LNCaP clone FGC (cell line): Measurements from ENCODE around the gene DIAPH2.
A peak's percentile ranks its signal among the peaks of the same experiment; 100 is the strongest.

Experiments used
- DNase-seq: peaks from one replicate; pipeline ENCODE4 v3.0.0-alpha.2; 2011; ENCODE audit warnings: low read depth
- H3K4me3 ChIP-seq: 2 replicates; pipeline ENCODE4 v1.5.1; 2011; ENCODE audit warnings: mild to moderate bottlenecking, low read depth, low read length, control low read depth
- TF ChIP-seq, protein P1 (sequence below): IDR thresholded peaks from 2 replicates; pipeline ENCODE4 v1.5.1; 2012; ENCODE audit warnings: mild to moderate bottlenecking; ENCODE audit not compliant: control insufficient read depth, insufficient read depth; ENCODE audit errors: extremely low read depth

Gene DIAPH2

DNA sequence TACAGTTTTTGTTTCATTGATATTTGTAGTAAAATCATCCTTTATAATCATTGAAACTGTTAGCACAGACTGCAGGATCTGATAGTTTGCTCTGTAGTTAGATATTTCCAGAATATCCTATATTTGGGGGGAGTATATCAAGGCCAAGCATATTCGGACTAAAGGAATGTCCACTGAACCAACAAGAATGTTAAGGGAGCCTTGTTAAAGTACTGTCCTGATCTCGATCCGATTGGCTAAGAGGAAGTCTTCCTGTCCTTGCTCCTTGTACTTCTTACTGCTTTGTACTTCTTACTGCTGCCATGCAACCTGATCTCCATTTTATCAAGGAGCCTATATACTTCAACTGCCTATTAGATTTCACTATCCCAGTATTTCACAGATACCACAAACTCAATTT lies 648.3 kb downstream of the DIAPH2 start:
- H3K4me3 ChIP-seq = no peak overlapping the region
- TF ChIP-seq, protein P1, sequence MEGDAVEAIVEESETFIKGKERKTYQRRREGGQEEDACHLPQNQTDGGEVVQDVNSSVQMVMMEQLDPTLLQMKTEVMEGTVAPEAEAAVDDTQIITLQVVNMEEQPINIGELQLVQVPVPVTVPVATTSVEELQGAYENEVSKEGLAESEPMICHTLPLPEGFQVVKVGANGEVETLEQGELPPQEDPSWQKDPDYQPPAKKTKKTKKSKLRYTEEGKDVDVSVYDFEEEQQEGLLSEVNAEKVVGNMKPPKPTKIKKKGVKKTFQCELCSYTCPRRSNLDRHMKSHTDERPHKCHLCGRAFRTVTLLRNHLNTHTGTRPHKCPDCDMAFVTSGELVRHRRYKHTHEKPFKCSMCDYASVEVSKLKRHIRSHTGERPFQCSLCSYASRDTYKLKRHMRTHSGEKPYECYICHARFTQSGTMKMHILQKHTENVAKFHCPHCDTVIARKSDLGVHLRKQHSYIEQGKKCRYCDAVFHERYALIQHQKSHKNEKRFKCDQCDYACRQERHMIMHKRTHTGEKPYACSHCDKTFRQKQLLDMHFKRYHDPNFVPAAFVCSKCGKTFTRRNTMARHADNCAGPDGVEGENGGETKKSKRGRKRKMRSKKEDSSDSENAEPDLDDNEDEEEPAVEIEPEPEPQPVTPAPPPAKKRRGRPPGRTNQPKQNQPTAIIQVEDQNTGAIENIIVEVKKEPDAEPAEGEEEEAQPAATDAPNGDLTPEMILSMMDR = no peak
- DNase-seq = no peak

DNA sequence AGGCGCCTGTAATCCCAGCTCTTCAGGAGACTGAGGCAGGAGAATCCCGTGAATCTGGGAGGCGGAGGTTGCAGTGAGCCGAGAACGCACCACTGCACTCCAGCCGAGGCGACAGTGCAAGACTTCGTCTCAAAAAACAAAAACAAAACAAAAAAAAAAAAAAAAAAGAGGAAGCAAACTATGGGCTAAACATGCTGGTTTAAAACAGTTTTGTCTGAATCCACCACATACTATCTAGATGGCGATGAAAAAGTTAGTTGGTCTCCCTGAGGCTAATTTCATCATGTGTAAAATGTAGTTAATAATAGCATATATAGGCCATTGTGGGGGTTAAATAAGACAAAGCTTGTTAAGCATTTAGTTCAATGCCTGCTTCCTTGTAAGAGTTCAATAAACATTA lies 650.2 kb downstream of the DIAPH2 start:
- DNase-seq = no peak
- TF ChIP-seq, protein P1 = no peak
- no peak overlapping the region for H3K4me3 ChIP-seq

DNA sequence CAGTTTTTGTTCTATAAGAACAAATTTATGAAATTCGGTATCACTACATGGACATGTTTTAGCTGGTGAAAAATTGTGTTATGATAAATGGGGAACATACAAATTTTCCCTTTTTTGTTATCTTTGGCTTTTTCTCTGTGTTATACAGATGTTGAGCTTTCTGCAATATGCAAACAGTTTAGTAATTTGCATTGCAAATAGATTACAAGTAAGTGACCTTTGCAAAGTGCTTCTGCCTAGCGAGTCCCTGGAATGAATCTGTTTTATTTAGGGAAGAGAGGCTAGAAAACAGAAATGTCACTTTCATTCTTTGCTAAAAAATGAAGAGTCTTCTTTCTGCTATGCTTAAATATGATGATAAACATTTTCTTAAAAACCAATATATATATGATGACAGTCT lies 660.1 kb downstream of the DIAPH2 start:
- DNase-seq = no peak
- H3K4me3 ChIP-seq = no peak overlapping the region
- TF ChIP-seq, protein P1 = no peak

DNA sequence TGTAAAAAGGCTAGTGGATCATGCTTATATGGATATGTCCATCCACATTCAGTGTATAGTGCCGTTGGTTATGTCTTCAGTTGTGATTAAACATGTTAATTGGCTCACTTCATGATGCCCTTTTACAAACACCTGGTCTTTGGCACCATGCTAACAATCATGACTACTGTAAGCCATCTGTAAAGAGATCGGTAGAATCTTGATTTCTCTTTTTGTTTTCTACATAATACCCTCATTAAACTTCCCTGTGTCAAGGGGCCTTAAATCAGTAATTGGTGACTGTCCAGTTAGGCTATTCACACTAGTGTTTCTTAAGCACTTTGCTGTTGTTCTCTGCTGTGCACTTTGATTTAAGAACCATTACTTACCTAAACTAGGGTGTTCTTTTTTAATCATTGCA lies 674.3 kb downstream of the DIAPH2 start:
- TF ChIP-seq, protein P1 = no peak
- H3K4me3 ChIP-seq = no peak overlapping the region
- DNase-seq = no peak

DNA sequence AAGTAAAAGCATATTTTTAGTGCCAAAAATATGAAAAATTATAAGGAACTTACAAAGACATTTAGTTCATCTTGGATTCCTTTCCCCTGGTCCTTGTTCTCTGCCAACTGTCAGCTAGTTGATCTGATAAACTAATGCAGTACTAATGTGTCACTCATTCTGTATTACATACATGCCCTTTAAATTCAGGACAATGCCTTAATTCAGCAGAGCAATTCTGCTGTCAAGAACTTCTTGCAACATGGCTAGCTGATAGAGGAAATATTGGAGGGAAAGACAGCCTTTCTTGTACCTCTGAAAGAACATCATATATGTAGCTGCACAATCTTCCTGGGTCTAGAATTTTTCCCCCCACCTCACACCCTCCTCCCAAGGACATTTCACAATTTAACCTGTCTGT lies 679.2 kb downstream of the DIAPH2 start:
- no peak overlapping the region for H3K4me3 ChIP-seq
- DNase-seq = no peak
- TF ChIP-seq, protein P1 = no peak

DNA sequence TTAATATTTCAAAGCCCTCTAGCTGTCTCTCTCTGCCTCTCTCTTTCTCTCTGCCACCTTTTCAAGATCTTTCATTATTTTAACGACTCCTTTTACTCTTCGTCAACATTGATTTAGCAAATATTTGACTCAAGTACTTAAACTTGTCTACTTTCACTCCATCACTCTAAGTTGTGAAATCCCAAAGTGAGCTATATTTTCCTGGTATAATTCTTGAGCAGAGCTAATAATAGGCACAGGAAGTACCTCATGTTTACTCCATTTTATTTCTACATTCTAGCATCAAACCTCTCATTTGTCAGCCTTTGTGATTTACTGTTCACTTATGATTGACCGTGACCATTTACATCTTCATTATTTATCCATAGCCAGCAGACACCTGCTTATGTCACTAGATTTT lies 681.6 kb downstream of the DIAPH2 start:
- TF ChIP-seq, protein P1 = no peak
- no peak overlapping the region for H3K4me3 ChIP-seq
- no peak for DNase-seq

DNA sequence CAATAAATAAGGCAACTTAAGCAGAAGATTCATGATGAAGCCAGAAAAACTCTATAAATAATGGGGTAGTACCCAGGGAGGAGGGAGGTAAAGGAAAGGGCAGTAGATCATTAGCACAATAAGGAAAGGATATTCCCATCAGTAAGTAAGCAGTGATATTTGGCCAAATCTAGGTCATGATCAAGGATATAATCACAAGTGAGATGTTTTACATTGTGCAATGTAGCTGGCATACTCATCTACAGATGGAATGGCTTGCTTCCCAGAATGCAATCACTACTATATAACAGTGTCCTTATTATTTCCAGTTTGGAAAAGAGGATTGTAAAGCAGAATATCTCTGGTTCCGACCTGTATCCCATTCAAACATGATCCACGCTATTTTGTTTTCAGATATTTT lies 682.5 kb downstream of the DIAPH2 start:
- TF ChIP-seq, protein P1 = no peak
- H3K4me3 ChIP-seq = no peak overlapping the region
- peak; percentile 23 for DNase-seq
